ENCODE results near the gene SMAD7.

SMAD7 gene

DNA sequence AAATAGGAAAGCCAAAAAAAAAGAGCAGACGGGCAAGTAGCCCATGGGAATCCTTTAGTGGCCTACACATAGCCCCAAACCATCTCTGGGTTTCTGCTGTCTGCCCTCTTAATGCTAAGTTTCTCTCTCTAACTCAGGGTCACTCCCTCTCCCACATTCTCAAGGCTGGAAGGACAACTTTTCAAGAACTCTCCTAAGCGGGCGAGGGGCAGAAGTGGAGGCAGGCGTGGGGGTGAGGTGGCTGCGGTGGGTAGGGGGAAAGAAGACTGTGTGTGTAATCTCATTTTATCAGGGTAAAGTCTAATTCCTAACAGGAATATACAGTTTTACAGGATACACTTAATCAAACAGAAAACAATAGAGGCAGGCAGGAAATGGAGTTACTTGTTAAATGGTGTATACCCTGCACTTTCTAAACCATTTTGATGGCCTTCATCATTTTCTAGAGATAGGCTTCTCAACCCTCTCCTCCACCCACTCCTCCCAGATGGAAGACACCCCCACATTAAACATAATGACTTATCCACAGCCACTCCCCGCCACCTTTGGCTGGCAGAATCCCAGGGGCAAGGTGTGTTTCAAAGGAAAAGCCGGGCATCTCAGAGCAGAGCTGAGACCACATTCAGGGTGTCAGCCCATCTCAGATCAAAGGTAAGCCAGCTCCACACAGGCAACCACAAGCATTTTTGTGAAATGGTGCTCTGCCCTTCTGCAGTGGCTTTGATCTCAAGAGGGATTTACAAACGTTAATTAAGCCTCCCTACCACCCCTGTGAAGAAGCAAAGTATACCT, 6.8 kb downstream of the SMAD7 start:
- DNase-seq: no peak

DNA sequence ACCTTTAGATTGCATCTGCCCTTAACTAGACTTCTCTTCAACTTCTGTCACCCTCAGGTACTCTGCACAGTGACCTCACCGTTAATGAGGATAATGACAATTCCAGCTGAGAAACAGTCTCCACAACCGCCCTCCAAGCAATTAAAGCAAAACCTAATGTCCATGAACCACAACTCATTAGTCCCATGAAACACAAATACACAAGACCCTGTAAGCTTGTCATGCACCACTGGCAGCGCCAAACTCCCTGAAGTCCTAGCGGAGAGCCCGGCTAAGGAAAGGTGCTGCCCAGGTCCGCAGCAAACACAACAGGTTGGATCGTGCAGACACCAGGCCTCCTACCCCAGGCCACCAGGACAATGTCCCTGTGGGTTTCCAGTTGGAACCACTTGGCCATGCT, 7.4 kb downstream of the SMAD7 start:
- DNase-seq: no peak

DNA sequence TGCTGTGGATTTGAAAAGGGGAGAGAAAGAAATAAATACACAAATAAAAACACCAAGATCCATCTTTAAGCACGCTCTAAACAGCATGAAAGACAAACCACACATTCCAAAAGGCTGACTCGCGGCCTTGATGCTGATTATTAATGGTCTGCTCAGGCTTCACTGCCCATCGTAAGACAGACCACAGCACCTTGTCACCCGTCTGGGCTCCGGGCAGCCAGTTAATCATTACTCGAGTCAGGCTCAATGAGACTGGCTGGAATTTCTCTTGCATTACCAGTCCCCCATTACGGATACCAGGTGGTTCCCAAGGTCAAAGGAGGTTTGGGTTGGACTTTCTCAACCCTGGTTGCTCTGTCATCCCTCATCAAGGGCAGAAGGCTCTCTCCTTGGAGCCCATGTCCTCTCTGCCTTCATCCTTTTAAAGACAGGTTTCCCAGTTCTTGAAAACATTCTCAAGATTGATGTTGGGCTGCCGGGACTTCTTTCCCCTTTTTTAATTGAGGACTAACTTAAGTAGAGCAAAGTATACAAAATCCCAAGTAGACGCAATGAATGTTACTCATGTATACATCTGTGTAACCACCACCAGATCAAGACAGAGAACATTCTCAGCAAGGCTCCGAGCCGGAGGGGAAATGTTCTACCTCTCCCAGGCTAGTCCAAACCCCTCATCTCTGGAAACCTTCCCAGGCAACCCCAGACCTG, 8.1 kb downstream of the SMAD7 start:
- DNase-seq: no peak

- no peak for DNase-seq
Observed at GRCh38 chr18:48942086-48942485, 8.7 kb downstream of the SMAD7 start.

GRCh38 chr18:48941672-48942071, 9.1 kb downstream of the SMAD7 start:
- no peak for DNase-seq

DNA sequence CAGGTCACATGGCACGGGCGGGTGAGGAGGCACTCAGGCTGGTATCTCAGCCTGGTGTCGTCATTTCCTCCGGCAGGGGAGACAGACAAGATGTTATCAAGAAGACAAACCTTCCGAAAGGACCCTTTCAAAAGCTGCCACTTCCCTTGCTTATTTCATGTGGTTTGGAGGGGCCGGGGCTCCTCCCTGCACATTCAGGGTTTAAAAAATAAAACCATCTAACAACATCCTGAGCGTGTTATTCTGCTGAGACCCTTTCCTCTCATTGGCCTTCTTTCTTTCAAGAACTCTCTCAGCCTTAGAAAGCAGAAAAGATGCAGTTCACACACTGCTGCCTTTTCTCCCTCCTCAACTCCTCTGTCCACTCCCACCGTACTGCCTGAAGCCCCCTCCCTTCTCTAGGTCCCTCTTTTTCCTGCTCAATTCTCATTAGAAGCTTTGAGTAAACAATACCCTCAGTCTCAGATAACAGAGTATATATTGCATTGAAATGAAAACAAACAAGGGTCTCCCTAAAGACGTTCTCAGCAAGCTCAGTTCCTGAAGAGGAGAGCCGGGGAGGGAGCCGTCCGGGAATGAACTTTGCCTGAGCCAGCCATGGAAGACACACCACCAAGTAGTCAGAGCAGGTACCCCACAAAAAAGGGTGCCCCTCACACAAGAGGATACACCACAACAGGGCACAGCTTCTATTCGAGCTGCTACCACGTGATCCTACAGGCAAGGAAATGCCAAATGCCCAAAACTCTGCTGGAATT, 9.7 kb downstream of the SMAD7 start:
- DNase-seq: peak; percentile 89

DNA sequence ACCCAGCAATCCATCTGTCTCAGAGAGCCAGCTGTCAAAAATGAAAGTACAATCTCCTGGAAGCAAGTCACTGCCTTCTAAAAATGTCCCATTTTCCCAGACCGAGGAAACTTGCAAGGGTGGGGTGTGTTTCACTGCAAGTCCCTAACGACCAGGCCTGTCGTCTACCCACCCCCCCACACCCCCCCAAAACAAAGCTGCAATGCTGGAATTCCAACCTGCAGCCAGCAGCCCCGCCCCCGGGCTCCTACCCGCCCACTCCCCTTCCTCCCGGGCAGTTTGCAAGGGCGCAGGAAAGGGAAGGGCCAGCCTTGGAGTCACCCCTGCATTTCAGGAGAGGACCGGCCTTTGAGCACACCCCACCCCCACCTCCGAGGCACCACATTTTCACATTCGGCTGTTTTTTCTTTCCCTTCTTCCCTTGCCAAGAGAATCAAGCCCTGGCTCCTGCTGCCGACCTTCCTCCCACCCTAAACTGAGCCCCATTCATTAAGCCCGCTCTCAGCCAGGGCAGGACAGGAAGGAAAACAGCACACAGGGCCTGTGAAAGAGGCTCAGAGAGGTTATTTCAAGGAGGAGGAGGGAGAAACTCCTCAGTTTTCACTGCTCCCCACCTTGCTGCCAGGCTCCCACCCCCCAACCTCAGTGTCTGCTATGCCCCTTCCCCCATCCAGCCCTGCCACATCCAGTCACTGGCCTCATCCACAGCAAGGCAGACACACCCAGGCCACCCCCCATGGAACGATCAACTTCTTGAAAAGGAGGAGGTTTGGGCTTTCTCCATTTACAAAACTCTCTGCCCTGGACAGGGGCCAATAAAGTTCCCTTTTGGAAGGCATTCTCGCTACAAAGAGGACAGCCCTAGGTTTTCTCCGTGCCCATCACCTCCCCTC, 11.3 kb downstream of the SMAD7 start:
- no peak for DNase-seq

DNA sequence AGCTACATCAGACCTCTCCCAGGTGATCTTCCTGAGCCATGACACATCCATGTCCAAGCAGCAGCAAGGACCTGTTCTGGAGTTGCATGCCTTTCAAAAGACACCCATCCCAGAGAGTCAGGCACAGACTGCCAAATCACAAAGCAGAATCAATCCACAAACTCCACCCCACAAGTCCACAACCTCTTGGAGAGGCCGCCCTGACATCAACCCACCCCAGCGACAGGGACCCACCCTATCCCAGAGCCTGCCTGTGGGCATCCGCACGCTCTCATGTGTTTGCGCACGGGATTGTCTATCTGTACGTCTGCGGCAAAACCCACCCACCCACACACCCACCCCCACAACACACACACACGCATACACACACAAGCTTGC, 11.9 kb downstream of the SMAD7 start:
- DNase-seq: no peak

GRCh38 chr18:48937869-48938750, 12.7 kb downstream of the SMAD7 start:
- no peak for DNase-seq

DNA sequence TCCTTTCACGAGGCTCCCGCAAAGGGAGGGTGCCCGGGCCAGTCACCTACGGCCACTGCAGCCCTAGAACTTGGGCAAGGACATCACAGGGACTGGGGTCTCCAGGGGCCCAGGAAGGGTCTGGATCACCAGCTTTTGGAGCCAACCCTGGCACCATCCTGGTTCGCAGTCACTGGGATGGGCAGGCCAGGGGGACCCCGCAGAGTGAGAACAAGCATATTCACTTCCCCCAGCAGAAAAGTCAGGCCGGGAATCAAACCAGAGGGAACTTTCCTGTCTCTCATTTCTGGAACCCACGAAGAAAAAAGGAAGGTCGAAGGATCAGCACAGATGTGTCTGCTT, 15.4 kb downstream of the SMAD7 start:
- no peak for DNase-seq

GRCh38 chr18:48934723-48935432, 15.9 kb downstream of the SMAD7 start:
- DNase-seq: peak; percentile 39

- no peak for DNase-seq
Observed at GRCh38 chr18:48934415-48934722, 16.4 kb downstream of the SMAD7 start.

DNA sequence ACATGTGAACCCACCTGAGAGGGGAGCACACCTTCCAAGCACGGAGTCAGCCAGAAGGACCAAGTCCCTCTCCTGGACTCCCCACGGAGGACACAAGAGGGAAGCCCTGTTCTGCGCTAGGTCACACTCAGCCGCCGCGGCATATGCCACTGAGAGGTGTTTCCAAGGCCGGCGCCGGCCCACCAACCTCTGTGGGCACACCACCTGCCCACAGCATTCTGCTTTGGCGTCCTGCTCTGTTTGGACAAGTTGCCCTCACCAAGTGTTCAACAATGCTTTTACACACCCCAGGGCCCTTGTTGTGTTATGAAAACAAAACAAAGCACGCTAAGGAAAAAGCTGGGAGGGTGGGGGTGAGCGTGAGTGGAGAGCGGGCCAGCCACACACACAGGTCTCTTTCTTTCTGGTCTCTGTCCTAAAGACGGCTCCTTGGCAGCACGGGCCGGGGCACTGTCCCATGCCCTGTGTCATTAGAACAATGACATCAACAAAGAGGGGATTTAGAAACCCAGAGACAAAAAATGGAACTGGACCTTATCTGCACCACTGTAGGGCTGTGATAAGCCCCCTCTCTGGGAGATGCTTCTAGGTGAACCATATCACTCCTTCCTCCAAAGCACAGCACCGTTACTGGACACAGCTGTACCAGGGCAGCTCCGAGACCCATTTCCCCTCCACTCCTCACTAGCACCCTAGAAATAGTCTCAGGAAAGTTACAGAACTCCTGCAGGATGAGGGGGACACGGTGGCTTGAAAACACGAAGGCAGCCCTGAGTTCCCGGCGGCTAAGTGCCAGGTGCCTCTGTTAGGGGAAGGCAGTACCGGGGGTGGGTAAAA, 17.0 kb downstream of the SMAD7 start:
- DNase-seq: no peak

DNA sequence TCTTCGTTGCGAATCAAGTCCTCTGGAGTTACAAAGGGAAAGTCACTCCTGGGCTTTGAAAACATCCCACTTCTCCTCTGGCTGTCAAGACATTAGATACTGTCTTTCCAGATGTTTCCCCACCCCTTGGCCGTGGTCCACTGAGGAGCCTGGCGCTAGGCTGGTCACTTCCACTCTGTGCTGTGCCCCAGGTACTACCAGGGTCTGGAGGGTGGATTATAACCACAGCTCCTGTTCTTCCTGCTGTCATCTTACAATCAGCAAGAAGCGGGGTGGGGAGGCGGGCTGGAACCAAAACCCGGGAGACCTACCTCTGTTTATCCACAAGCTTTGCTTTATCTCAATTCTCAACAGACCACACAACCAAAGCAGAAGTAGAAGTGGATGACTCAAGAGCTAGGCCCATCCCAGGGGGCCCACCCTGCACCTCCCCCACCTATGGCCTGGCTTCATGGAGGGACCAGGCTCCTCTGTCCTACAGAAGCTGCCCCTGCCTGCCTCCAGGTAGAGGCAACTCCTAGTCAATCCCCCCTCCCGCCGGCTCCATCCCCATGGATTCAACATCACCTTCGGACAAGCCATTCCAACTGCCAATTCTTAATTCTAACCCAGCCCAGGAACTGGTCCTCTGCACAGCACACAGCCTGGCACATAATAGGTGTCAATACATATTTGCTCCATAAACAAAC, 17.8 kb downstream of the SMAD7 start:
- peak; percentile 23 for DNase-seq

DNA sequence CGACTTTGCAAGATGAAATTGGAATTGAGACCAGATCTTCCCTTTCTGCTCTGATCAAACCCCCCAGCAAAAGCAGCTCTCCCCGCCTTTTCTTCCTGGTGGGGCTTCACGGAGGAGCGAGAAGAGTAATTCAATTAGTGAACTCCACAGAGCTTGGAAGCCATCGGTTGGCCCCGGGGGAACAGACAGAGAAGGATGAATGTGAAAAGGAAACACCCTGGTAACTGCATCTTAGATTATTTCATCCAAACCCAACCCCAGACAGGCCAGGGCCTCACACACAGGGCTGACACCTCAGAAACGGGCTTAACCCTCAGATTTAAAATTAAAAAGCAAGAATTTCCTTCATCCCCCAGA, 18.3 kb downstream of the SMAD7 start:
- no peak for DNase-seq

DNA sequence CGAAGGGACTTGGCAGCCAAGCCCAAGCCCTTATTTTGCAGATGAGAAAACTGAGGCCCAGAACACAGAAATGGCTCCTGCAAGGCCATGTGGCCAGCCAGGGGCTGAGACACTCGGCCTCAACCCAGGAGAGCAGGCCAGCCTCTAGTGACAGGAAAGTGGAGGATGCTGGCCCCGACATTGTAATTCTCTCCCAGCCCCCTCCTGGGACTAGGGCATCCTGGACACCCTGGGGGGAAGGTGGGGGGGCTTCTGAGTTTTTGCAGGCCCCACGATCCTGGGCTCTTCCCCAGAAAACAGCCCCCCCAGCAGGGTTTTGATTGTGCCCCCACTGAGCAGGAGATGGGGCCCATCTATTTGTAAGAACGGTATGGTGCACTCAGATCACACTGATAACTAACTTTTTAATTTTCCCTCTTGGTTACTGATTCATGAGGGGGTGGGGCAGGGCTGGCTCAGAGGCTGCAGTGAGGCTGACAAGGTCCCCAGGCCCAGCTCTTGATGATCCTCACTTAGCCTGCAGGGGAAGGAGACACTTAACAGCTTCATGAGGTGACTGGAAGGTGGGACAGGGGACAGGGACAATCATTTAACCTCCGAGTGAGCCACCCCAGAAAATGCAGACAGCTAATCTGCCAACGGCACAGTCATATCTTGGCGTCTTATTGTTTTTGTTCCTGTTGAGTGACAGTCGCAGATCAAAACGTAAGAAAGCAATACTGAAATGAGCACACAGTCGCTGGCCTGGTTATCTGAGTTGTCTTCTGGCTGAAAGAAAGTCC, 18.9 kb downstream of the SMAD7 start:
- DNase-seq: peak; percentile 89

GRCh38 chr18:48930926-48931325, 19.8 kb downstream of the SMAD7 start:
- no peak for DNase-seq

GRCh38 chr18:48929941-48930713, 20.6 kb downstream of the SMAD7 start:
- no peak for DNase-seq

All from activated CD4-positive, alpha-beta T cell treated with anti-CD3 and anti-CD28 coated beads, Interleukin-10, Interleukin-2, amounts not matched to agents 100 ng/mL and 50 ng/mL, durations not matched to agents 16 hours and 8 hours (primary cell).